MG63 (cell line): ENCODE results near the gene TYW1. TPM values are rescaled to one million over a fixed set of nuclear protein-coding genes. Genes with fewer than 3 reads are reported as not detected.
"Not testable (repeated sequence)": the region's sequence is repeated elsewhere in the genome, so short reads cannot be mapped to it uniquely, and the experiment has no call there.

Experiments used
- DNase-seq: peaks from one replicate; pipeline ENCODE4 v3.0.0-alpha.2; 2020
- H3K27me3 ChIP-seq: fragments of 250-450 bp; sonication (Bioruptor Pico); 2 replicates; pipeline ENCODE4 v1.5.1; 2020; ENCODE audit warnings: mild to moderate bottlenecking, moderate library complexity
- H3K36me3 ChIP-seq: fragments of 250-450 bp; sonication (Bioruptor Pico); 2 replicates; pipeline ENCODE4 v1.5.1; 2020; ENCODE audit warnings: mild to moderate bottlenecking, moderate library complexity
- H3K4me3 ChIP-seq: fragments of 250-450 bp; sonication (Bioruptor Pico); 2 replicates; pipeline ENCODE4 v1.5.1; 2020; ENCODE audit warnings: mild to moderate bottlenecking, moderate library complexity
- H3K9me3 ChIP-seq: fragments of 250-450 bp; sonication (Bioruptor Pico); 2 replicates; pipeline ENCODE4 v1.5.1; 2020; ENCODE audit warnings: mild to moderate bottlenecking, moderate library complexity
- total RNA-seq: library from RNA; depleted of rRNA; stranded (reverse); fragments of >200 nt; shearing (Covaris generic); gene quantifications from 2 replicates; pipeline ENCODE4 v1.2.3, GENCODE V29; 2014; ENCODE audit warnings: low replicate concordance

Gene TYW1
- total RNA-seq, 1 experiment from 2014 or later, result 6.8 TPM

GRCh38 chr7:67184912-67185659 lies 188.5 kb downstream of the TYW1 start:
- H3K27me3 ChIP-seq, H3K4me3 ChIP-seq, DNase-seq, H3K9me3 ChIP-seq, H3K36me3 ChIP-seq: not testable (repeated sequence)

- H3K27me3 ChIP-seq, DNase-seq, H3K36me3 ChIP-seq, H3K9me3 ChIP-seq, H3K4me3 ChIP-seq: not testable (repeated sequence)
Observed at GRCh38 chr7:67185660-67186129, 189.1 kb downstream of the TYW1 start.

- not testable (repeated sequence) for H3K27me3 ChIP-seq, H3K4me3 ChIP-seq, H3K9me3 ChIP-seq, DNase-seq, H3K36me3 ChIP-seq
Observed at GRCh38 chr7:67189160-67189559, 192.5 kb downstream of the TYW1 start.

GRCh38 chr7:67189801-67190465 lies 193.3 kb downstream of the TYW1 start:
- H3K4me3 ChIP-seq, H3K36me3 ChIP-seq, H3K27me3 ChIP-seq, H3K9me3 ChIP-seq, DNase-seq: not testable (repeated sequence)

- not testable (repeated sequence) for H3K36me3 ChIP-seq, H3K27me3 ChIP-seq
Observed at GRCh38 chr7:67191002-67191720, 194.5 kb downstream of the TYW1 start.

GRCh38 chr7:67192123-67192702 lies 195.6 kb downstream of the TYW1 start:
- not testable (repeated sequence) for H3K4me3 ChIP-seq, H3K9me3 ChIP-seq, DNase-seq, H3K27me3 ChIP-seq, H3K36me3 ChIP-seq

More at GRCh38 chr7:67191002-67191720, 194.5 kb downstream of the TYW1 start:
- not testable (repeated sequence) for DNase-seq, H3K4me3 ChIP-seq, H3K9me3 ChIP-seq

- H3K9me3 ChIP-seq, H3K36me3 ChIP-seq, H3K4me3 ChIP-seq, H3K27me3 ChIP-seq: not testable (repeated sequence)
- peak; percentile 57 for DNase-seq
Observed at GRCh38 chr7:67192889-67193613, 196.4 kb downstream of the TYW1 start.

GRCh38 chr7:67196176-67196575 lies 199.5 kb downstream of the TYW1 start:
- H3K4me3 ChIP-seq, DNase-seq, H3K9me3 ChIP-seq, H3K27me3 ChIP-seq, H3K36me3 ChIP-seq: not testable (repeated sequence)

- not testable (repeated sequence) for DNase-seq, H3K36me3 ChIP-seq, H3K27me3 ChIP-seq, H3K4me3 ChIP-seq, H3K9me3 ChIP-seq
Observed at GRCh38 chr7:67198865-67199526, 202.4 kb downstream of the TYW1 start.

- not testable (repeated sequence) for DNase-seq, H3K27me3 ChIP-seq, H3K4me3 ChIP-seq, H3K9me3 ChIP-seq, H3K36me3 ChIP-seq
Observed at GRCh38 chr7:67205772-67206171, 209.1 kb downstream of the TYW1 start.

- Histone ChIP-seq H3K27me3 (no peaks in the 10 kb centered on the region), H3K36me3 (no peaks in the 10 kb centered on the region), H3K4me3 (no peak overlapping the region), H3K9me3 (no peaks in the 10 kb centered on the region)
- no peak for DNase-seq
Observed at GRCh38 chr7:67206452-67206851, 209.8 kb downstream of the TYW1 start.

- not testable (repeated sequence) for DNase-seq, H3K9me3 ChIP-seq, H3K4me3 ChIP-seq, H3K27me3 ChIP-seq, H3K36me3 ChIP-seq
Observed at GRCh38 chr7:67208656-67209055, 212.0 kb downstream of the TYW1 start.

GRCh38 chr7:67209256-67209655 lies 212.6 kb downstream of the TYW1 start:
- Histone ChIP-seq H3K9me3 (no peaks in the 10 kb centered on the region), H3K27me3 (no peaks in the 10 kb centered on the region), H3K4me3 (no peak overlapping the region), H3K36me3 (no peaks in the 10 kb centered on the region)
- no peak for DNase-seq

- DNase-seq, result no peak
- H3K36me3 ChIP-seq, result no peaks in the 10 kb centered on the region
- no peak overlapping the region for H3K4me3 ChIP-seq
Observed at GRCh38 chr7:67210567-67210966, 213.9 kb downstream of the TYW1 start.

GRCh38 chr7:67211650-67212330 lies 215.2 kb downstream of the TYW1 start:
- H3K36me3 ChIP-seq, H3K9me3 ChIP-seq, H3K4me3 ChIP-seq, DNase-seq, H3K27me3 ChIP-seq: not testable (repeated sequence)

More at GRCh38 chr7:67210567-67210966, 213.9 kb downstream of the TYW1 start:
- no peaks in the 10 kb centered on the region for H3K27me3 ChIP-seq
- H3K9me3 ChIP-seq, result no peaks in the 10 kb centered on the region

- not testable (repeated sequence) for H3K4me3 ChIP-seq, H3K9me3 ChIP-seq, H3K27me3 ChIP-seq, H3K36me3 ChIP-seq, DNase-seq
Observed at GRCh38 chr7:67213038-67213437, 216.4 kb downstream of the TYW1 start.
